Calu3 (cell line): ENCODE data around the gene SCARF2. TPM values are rescaled to one million over a fixed set of nuclear protein-coding genes. Genes with fewer than 3 reads are reported as not detected.
"Not testable (repeated sequence)": the region's sequence is repeated elsewhere in the genome, so short reads cannot be mapped to it uniquely, and the experiment has no call there.

Experiments
- BruUV-seq: library from RNA; stranded (reverse); fragments of 400-500 nt; replicated peaks from 2 replicates; lab custom pipeline; 2021; lab: Mats Ljungman, UMichigan
- CTCF ChIA-PET: fragments of 300-600 bp; sonication (Branson Sonifier 250); formaldehyde crosslinking; loops from one replicate; lab custom pipeline; 2022; ENCODE audit warnings: antibody characterized with exemption; lab: Charles Lee
- DNase-seq: peaks from one replicate; pipeline ENCODE4 v3.0.0; 2022
- H3K27ac Mint-ChIP-seq: one replicate; pipeline ENCODE4 v1.8.0; 2022; ENCODE audit warnings: mixed read lengths; ENCODE audit not compliant: unreplicated experiment
- H3K27me3 Mint-ChIP-seq: one replicate; pipeline ENCODE4 v1.8.0; 2022; ENCODE audit warnings: mixed read lengths; ENCODE audit not compliant: unreplicated experiment
- H3K36me3 Mint-ChIP-seq: one replicate; pipeline ENCODE4 v1.8.0; 2022; ENCODE audit warnings: mild to moderate bottlenecking, moderate library complexity, mixed read lengths; ENCODE audit not compliant: insufficient read depth, unreplicated experiment
- H3K4me1 Mint-ChIP-seq: one replicate; pipeline ENCODE4 v1.8.0; 2022; ENCODE audit warnings: mild to moderate bottlenecking, low read depth, mixed read lengths; ENCODE audit not compliant: unreplicated experiment
- H3K4me3 Mint-ChIP-seq: one replicate; pipeline ENCODE4 v1.8.0; 2022; ENCODE audit warnings: mild to moderate bottlenecking, low read depth, moderate library complexity, mixed read lengths; ENCODE audit not compliant: unreplicated experiment
- H3K9me3 Mint-ChIP-seq: one replicate; pipeline ENCODE4 v1.8.0; 2022; ENCODE audit warnings: low read depth, mixed read lengths; ENCODE audit not compliant: unreplicated experiment
- CTCF ChIP-seq: fragments of 200-600 bp; IDR thresholded peaks from one replicate; pipeline ENCODE4 v1.8.0; 2022; ENCODE audit warnings: antibody characterized with exemption; ENCODE audit not compliant: unreplicated experiment
- intact Hi-C: fragments of 100-400 bp; cut with micrococcal nuclease; formaldehyde crosslinking; loops from one replicate; pipeline ENCODE4 v1.10.0; 2022; ENCODE audit not compliant: unreplicated experiment
- total RNA-seq: library from RNA; stranded (reverse); gene quantifications from 2 replicates; pipeline ENCODE4 v1.2.3, GENCODE V29; 2022

Gene SCARF2
- total RNA-seq, 1 experiment from 2014 or later, result 0.68 TPM

- H3K27ac Mint-ChIP-seq, result no peak overlapping the region
- H3K9me3 Mint-ChIP-seq, result no peaks in the 10 kb centered on the region
- no peak for TF ChIP-seq CTCF
- H3K4me1 Mint-ChIP-seq, result no peaks in the 10 kb centered on the region
- no peaks in the 10 kb centered on the region for H3K36me3 Mint-ChIP-seq
- H3K4me3 Mint-ChIP-seq, result no peak overlapping the region
- BruUV-seq, result no TSS peak
- intact Hi-C loops, result no loop called here
- peaks cover 66% of the 10 kb centered on the region for H3K27me3 Mint-ChIP-seq
- CTCF ChIA-PET, result no interaction called here
- DNase-seq, result no peak
Observed at GRCh38 chr22:20383538-20383937, 54.1 kb downstream of the SCARF2 start.

GRCh38 chr22:20380486-20380885, 57.1 kb downstream of the SCARF2 start:
- Mint-ChIP-seq H3K9me3 (no peaks in the 10 kb centered on the region), H3K27ac (no peak overlapping the region), H3K4me1 (no peaks in the 10 kb centered on the region), H3K36me3 (no peaks in the 10 kb centered on the region), H3K27me3 (peaks cover 47% of the 10 kb centered on the region), H3K4me3 (no peak overlapping the region)
- intact Hi-C loops, result no loop called here
- TF ChIP-seq CTCF, result no peak
- DNase-seq, result no peak
- no TSS peak for BruUV-seq
- CTCF ChIA-PET, result interaction anchor here (0.6 kb wide), 1 partner anchor 222 kb away, joined by 5 read pairs; no protein-coding TSS in a partner anchor

GRCh38 chr22:20378684-20379083, 58.9 kb downstream of the SCARF2 start:
- H3K27ac Mint-ChIP-seq, DNase-seq, H3K4me3 Mint-ChIP-seq, H3K4me1 Mint-ChIP-seq, H3K36me3 Mint-ChIP-seq, BruUV-seq, H3K9me3 Mint-ChIP-seq, intact Hi-C loops: not testable (repeated sequence)
- CTCF ChIA-PET, result interaction anchor here (0.7 kb wide), 1 partner anchor 112 kb away, joined by 4 read pairs; no protein-coding TSS in a partner anchor
- peaks cover 53% of the 10 kb centered on the region for H3K27me3 Mint-ChIP-seq

GRCh38 chr22:20378110-20378509, 59.5 kb downstream of the SCARF2 start:
- H3K4me3 Mint-ChIP-seq, result no peak overlapping the region
- BruUV-seq, result no TSS peak
- no peak for TF ChIP-seq CTCF
- intact Hi-C loops, result no loop called here
- CTCF ChIA-PET, result no interaction called here
- no peaks in the 10 kb centered on the region for H3K9me3 Mint-ChIP-seq
- H3K27me3 Mint-ChIP-seq, result peaks cover 53% of the 10 kb centered on the region
- H3K4me1 Mint-ChIP-seq, result no peaks in the 10 kb centered on the region
- H3K36me3 Mint-ChIP-seq, result no peaks in the 10 kb centered on the region
- no peak for DNase-seq
- no peak overlapping the region for H3K27ac Mint-ChIP-seq

GRCh38 chr22:20376983-20377382, 60.6 kb downstream of the SCARF2 start:
- H3K4me1 Mint-ChIP-seq, H3K4me3 Mint-ChIP-seq, DNase-seq, intact Hi-C loops, BruUV-seq, CTCF ChIA-PET, H3K36me3 Mint-ChIP-seq, H3K27ac Mint-ChIP-seq, H3K9me3 Mint-ChIP-seq: not testable (repeated sequence)
- peaks cover 44% of the 10 kb centered on the region for H3K27me3 Mint-ChIP-seq

GRCh38 chr22:20376281-20376680, 61.3 kb downstream of the SCARF2 start:
- H3K9me3 Mint-ChIP-seq, CTCF ChIA-PET, intact Hi-C loops, DNase-seq, H3K36me3 Mint-ChIP-seq, H3K4me1 Mint-ChIP-seq, H3K4me3 Mint-ChIP-seq, H3K27ac Mint-ChIP-seq, BruUV-seq: not testable (repeated sequence)
- H3K27me3 Mint-ChIP-seq, result peaks cover 38% of the 10 kb centered on the region
